Upper lobe of right lung (tissue), 1 donor: ENCODE results near the gene UNC5C. TPM values are rescaled to one million over a fixed set of nuclear protein-coding genes. Genes with fewer than 3 reads are reported as not detected.

Experiments used
- ATAC-seq: fragments of 200-7000 bp; cut with Tn5 transposase; one replicate; pipeline ENCODE4 v1.9.1; 2020; ENCODE audit warnings: mild to moderate bottlenecking, moderate library complexity
- DNase-seq: peaks from one replicate; pipeline ENCODE4 v3.0.0-alpha.2; 2020
- H3K27ac ChIP-seq: fragments of 200-600 bp; one replicate; pipeline ENCODE4 v1.8.0; 2022
- H3K27me3 ChIP-seq: fragments of 200-600 bp; one replicate; pipeline ENCODE4 v1.8.0; 2022; ENCODE audit warnings: mild to moderate bottlenecking
- H3K36me3 ChIP-seq: fragments of 200-600 bp; one replicate; pipeline ENCODE4 v1.8.0; 2022
- H3K4me1 ChIP-seq: fragments of 200-600 bp; one replicate; pipeline ENCODE4 v1.8.0; 2022
- H3K4me3 ChIP-seq: fragments of 200-600 bp; one replicate; pipeline ENCODE4 v1.8.0; 2022; ENCODE audit warnings: mild to moderate bottlenecking
- H3K9me3 ChIP-seq: fragments of 200-600 bp; one replicate; pipeline ENCODE4 v1.8.0; 2022
- CTCF ChIP-seq: fragments of 200-600 bp; IDR thresholded peaks from one replicate; pipeline ENCODE4 v1.8.0; 2022; ENCODE audit warnings: antibody characterized with exemption
- intact Hi-C: fragments of 100-400 bp; cut with DNase I; formaldehyde crosslinking; loops from one replicate; pipeline ENCODE4 v1.11.0; 2022
- total RNA-seq: library from RNA; stranded (reverse); fragmentation: NEBNext Ultra II Directional; extraction: Animal tissue kit (Norgen Biotek cat#: 25700); gene quantifications from one replicate; pipeline ENCODE4 v1.2.1, GENCODE V29; 2021
- donor health status: DM: no; HTN: yes; CAD: no; lungs with severe emphysema.

UNC5C gene
- total RNA-seq, 1 donor from 2014 or later: 6.7 TPM

- Histone ChIP-seq H3K27ac (no peak overlapping the region), H3K27me3 (no peaks in the 10 kb centered on the region), H3K4me3 (no peak overlapping the region), H3K9me3 (no peaks in the 10 kb centered on the region), H3K36me3 (no peaks in the 10 kb centered on the region), H3K4me1 (no peaks in the 10 kb centered on the region)
- no peak for TF ChIP-seq CTCF
- intact Hi-C loops: no loop called here
- DNase-seq: no peak
- ATAC-seq: no peak
These were observed 36.4 kb upstream of the UNC5C start for GRCh38 chr4:95585016-95585695.

GRCh38 chr4:95580226-95580625 lies 31.5 kb upstream of the UNC5C start:
- ATAC-seq (no peak), DNase-seq (no peak)
- intact Hi-C loops: no loop called here
- no peaks in the 10 kb centered on the region for H3K27me3 ChIP-seq
- TF ChIP-seq CTCF: no peak
- H3K4me3 ChIP-seq: no peak overlapping the region
- no peaks in the 10 kb centered on the region for H3K9me3 ChIP-seq
- no peaks in the 10 kb centered on the region for H3K36me3 ChIP-seq
- H3K27ac ChIP-seq: no peak overlapping the region
- H3K4me1 ChIP-seq: no peaks in the 10 kb centered on the region

- intact Hi-C loops: no loop called here
- H3K4me1 ChIP-seq: no peaks in the 10 kb centered on the region
- H3K27me3 ChIP-seq: no peaks in the 10 kb centered on the region
- H3K9me3 ChIP-seq: no peaks in the 10 kb centered on the region
- no peak overlapping the region for H3K27ac ChIP-seq
- no peak for TF ChIP-seq CTCF
- no peak overlapping the region for H3K4me3 ChIP-seq
- ATAC-seq (peak; percentile 81), DNase-seq (peak; percentile 63)
- H3K36me3 ChIP-seq: no peaks in the 10 kb centered on the region
These were observed 23.7 kb upstream of the UNC5C start for GRCh38 chr4:95572304-95572991.

- no peak for TF ChIP-seq CTCF
- Histone ChIP-seq H3K27me3 (no peaks in the 10 kb centered on the region), H3K36me3 (no peaks in the 10 kb centered on the region), H3K4me1 (no peaks in the 10 kb centered on the region), H3K9me3 (no peaks in the 10 kb centered on the region), H3K4me3 (no peak overlapping the region), H3K27ac (no peak overlapping the region)
- intact Hi-C loops: no loop called here
- DNase-seq (no peak), ATAC-seq (no peak)
These were observed 22.8 kb upstream of the UNC5C start for GRCh38 chr4:95571577-95571976.

- no peak for TF ChIP-seq CTCF
- no peaks in the 10 kb centered on the region for H3K9me3 ChIP-seq
- H3K27ac ChIP-seq: no peak overlapping the region
- H3K4me3 ChIP-seq: no peak overlapping the region
- no peaks in the 10 kb centered on the region for H3K4me1 ChIP-seq
- no peak for DNase-seq
- H3K27me3 ChIP-seq: no peaks in the 10 kb centered on the region
- intact Hi-C loops: no loop called here
- ATAC-seq: no peak
- H3K36me3 ChIP-seq: no peaks in the 10 kb centered on the region
These were observed 15.0 kb upstream of the UNC5C start for GRCh38 chr4:95563638-95564337.
